GM10266 (cell line): ENCODE measurements around the gene CCIN.
"Not testable (repeated sequence)": the region's sequence is repeated elsewhere in the genome, so short reads cannot be mapped to it uniquely, and the experiment has no call there.

Experiments
- DNase-seq: peaks from one replicate; pipeline ENCODE4 v3.0.0; 2012; ENCODE audit errors: extremely low spot score
- TF ChIP-seq, protein P1 (sequence below): IDR thresholded peaks from 2 replicates; pipeline ENCODE4 v1.5.1; 2012; ENCODE audit warnings: mild to moderate bottlenecking, low read depth; ENCODE audit not compliant: control insufficient read depth, insufficient read depth; ENCODE audit errors: missing control alignments

Gene CCIN

DNA sequence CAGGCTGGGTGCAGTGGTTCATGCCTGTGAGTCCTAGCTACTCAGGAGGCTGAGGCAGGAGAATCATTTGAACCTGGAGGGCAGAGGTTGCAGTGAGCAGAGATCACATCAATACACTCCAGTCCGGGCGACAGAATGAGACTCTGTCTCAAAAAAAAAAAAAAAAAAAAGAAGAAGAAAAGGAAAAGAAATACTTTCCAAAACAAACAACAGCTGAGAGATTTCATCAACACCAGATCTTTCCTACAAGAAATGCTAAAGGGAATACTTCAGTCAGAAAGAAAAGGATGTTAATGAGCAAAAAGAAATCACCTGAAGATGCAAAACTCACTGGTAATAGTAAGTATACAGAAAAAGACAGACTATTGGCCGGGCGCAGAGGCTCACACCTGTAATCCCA lies 8.4 kb downstream of the CCIN start:
- TF ChIP-seq, protein P1, sequence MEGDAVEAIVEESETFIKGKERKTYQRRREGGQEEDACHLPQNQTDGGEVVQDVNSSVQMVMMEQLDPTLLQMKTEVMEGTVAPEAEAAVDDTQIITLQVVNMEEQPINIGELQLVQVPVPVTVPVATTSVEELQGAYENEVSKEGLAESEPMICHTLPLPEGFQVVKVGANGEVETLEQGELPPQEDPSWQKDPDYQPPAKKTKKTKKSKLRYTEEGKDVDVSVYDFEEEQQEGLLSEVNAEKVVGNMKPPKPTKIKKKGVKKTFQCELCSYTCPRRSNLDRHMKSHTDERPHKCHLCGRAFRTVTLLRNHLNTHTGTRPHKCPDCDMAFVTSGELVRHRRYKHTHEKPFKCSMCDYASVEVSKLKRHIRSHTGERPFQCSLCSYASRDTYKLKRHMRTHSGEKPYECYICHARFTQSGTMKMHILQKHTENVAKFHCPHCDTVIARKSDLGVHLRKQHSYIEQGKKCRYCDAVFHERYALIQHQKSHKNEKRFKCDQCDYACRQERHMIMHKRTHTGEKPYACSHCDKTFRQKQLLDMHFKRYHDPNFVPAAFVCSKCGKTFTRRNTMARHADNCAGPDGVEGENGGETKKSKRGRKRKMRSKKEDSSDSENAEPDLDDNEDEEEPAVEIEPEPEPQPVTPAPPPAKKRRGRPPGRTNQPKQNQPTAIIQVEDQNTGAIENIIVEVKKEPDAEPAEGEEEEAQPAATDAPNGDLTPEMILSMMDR, result no peak
- DNase-seq, result no peak

DNA sequence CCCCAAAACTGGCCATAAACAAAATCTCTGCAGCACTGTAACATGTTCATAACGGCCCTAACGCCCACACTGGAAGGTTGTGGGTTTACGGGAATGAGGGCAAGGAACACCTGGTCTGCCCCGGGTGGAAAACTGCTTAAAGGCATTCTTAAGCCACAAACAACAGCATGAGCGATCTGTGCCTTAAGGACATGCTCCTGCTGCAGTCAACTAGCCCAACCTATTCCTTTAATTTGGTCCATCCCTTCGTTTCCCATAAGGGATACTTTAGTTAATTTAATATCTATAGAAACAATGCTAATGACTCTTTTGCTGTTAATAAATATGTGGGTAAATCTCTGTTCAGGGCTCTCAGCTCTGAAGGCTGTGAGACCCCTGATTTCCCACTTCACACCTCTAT lies 11.1 kb downstream of the CCIN start:
- DNase-seq, result not testable (repeated sequence)

DNA sequence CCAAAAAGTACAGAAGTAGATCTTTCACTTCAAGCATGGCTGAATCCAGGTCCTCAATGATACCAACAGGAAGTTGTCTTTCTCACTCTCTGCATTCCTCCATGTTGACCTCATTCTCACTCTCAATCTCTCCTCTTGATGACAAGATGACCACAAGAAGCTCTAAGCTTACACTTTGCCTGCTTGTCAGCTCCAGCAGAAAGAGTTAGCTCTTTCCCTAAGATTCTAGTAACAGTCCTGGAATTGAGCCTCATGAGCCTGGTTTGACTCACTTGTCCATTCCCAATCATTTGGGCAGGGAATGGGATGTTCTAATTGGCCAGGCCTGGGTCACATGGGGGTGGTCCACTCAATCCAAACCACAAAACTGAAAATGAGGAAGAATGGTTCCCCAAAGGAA lies 18.2 kb downstream of the CCIN start:
- no peak for DNase-seq
- TF ChIP-seq, protein P1, result no peak

DNA sequence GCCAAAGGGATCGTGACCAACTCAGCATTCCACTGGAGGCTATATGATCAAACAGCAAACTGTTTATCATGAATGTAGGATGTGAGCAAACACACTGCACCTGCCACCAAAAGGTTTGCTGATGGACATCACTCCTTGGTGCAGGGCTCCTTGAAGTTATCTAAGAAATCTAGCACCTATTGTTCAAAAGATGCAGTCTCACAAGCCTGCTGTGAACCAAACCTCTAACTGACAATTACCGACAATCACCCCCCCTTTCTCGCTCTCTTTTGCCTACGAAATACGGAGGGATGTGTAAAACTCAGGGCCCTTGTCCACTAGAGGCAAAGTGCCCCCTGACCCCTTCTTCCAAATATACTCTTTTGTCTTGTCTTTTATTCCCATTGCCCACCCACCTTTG lies 19.0 kb downstream of the CCIN start:
- DNase-seq, result no peak

DNA sequence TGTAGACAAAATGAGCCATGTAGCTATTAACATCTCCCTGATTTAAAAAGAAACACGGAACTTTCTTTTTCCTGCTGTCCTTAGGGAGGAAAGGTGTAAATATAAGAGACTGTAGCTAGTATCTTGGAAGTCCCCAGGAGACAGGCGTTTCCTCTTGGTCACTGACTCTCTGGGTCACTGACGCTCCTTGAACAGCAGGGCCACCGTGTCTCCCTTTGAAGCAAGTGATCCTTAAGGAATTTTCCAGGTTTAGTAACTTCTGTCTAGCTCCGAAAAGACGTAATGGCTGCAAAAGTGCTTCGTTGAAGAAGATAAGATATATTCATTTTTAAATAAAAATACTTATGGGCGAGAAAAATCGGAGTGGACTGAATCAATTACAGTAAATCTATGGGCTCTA lies 20.8 kb downstream of the CCIN start:
- TF ChIP-seq, protein P1, result no peak
- no peak for DNase-seq

More for the DNA sequence above, 19.0 kb downstream of the CCIN start:
- TF ChIP-seq, protein P1, result no peak

DNA sequence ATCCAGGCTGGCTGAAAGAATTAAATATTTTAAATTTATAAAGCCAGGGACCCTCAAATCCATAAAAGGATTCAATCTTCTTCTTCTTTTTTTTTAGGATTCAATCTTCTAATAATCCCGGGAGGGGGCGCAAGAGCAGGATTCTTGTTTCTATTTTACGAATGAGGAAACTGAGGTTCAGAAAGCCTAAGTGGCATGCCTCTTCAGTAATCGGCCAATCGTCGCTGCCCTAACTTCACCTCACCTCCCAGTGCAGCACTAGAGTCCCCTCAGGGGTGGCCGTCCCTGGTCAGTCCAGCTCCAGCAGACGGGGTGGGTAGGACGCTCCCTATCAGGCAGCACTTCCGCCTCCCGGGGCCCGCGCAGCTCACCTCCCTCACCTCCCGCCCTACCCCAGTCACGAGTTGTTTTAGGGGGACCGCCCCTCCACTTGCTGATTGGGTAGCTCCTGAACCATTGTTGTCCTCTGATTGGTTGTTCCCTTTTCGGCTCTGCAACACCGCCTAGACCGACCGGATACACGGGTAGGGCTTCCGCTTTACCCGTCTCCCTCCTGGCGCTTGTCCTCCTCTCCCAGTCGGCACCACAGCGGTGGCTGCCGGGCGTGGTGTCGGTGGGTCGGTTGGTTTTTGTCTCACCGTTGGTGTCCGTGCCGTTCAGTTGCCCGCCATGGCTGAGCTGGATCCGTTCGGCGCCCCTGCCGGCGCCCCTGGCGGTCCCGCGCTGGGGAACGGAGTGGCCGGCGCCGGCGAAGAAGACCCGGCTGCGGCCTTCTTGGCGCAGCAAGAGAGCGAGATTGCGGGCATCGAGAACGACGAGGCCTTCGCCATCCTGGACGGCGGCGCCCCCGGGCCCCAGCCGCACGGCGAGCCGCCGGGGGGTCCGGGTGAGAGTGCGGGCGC lies 21.5 kb downstream of the CCIN start, which contains the start of gene CLTA:
CLTA (plus strand) TSS at position 534 of the 902 bp plus-strand sequence; CDS start at position 670, 136 bp downstream.
- TF ChIP-seq, protein P1, result peak; percentile 59
- peak; percentile 99 for DNase-seq

DNA sequence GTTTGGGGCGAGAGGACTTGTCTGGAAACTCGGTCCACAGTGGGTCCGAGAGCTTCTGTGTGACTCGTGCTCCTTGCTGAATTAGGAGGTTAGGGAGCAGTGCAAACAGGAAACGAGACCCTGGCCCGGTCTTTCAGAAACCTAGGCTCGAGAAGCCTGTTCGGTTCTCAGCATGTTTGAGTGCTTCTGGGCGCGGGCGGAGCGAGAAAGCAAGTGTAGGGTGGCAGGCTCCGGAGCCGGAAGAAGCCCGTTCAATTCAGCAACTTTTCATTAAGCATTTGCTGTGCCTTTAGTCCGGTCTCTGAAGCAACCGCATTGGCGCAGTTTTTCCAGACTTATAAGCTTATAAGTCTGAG lies 22.1 kb downstream of the CCIN start:
- TF ChIP-seq, protein P1, result no peak
- no peak for DNase-seq
